Breast epithelium (tissue), 3 donors: ENCODE results near the gene FHOD3.

Experiments used
- POLR2A ChIP-seq: fragments of 450-650 bp; IDR thresholded peaks from one replicate; pipeline ENCODE4 v1.6.1; 2016; ENCODE audit warnings: antibody characterized with exemption, mild to moderate bottlenecking, moderate library complexity
- POLR2AphosphoS5 ChIP-seq, 3 donors: sonication (generic); formaldehyde crosslinking; IDR thresholded peaks; one replicate each; pipeline ENCODE4 v1.6.1; 2017; ENCODE audit warnings: antibody characterized with exemption in 3 of 3
- TF ChIP-seq, protein P1 (sequence below), 3 donors: fragments of 450-650 bp; IDR thresholded peaks; one replicate each; pipeline ENCODE4 v1.5.1; 2016 to 2017; ENCODE audit warnings: antibody characterized with exemption in 3 of 3, mild to moderate bottlenecking in 3 of 3, moderate library complexity in 3 of 3

DNA sequence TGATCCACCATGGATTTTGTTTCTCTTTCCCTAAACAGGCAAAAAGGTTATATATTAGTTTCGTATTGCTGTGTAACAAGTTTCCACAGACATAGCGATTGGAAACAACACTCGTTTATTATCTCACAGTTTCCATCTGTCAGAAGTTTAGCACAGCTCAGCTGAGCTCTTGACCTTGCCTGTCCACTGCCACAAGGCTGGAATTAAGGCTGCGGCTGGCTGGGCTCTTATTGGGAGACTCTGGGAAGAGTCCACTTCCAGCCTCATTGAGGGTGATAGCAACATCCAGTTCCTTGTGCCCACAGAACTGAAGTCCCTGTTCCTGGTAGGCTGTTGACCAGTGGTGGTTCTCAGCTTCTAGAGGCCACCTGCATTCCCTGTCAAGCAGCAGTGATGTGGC is 410.9 kb downstream of the FHOD3 start:
- TF ChIP-seq, protein P1, sequence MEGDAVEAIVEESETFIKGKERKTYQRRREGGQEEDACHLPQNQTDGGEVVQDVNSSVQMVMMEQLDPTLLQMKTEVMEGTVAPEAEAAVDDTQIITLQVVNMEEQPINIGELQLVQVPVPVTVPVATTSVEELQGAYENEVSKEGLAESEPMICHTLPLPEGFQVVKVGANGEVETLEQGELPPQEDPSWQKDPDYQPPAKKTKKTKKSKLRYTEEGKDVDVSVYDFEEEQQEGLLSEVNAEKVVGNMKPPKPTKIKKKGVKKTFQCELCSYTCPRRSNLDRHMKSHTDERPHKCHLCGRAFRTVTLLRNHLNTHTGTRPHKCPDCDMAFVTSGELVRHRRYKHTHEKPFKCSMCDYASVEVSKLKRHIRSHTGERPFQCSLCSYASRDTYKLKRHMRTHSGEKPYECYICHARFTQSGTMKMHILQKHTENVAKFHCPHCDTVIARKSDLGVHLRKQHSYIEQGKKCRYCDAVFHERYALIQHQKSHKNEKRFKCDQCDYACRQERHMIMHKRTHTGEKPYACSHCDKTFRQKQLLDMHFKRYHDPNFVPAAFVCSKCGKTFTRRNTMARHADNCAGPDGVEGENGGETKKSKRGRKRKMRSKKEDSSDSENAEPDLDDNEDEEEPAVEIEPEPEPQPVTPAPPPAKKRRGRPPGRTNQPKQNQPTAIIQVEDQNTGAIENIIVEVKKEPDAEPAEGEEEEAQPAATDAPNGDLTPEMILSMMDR (IDR thresholded peaks at IDR 0.05) = no peak
- TF ChIP-seq POLR2A (no peak), POLR2AphosphoS5 (IDR thresholded peaks at IDR 0.05) (no peak)
